GM12878 (cell line): ENCODE data around the gene DNASE1.

Source experiments
- CHD4 ChIP-seq: fragments of 200-600 bp; sonication (generic); IDR thresholded peaks from 2 replicates; pipeline ENCODE4 v1.6.1; 2016; ENCODE audit warnings: mild to moderate bottlenecking
- EED ChIP-seq: sonication (generic); IDR thresholded peaks from 2 replicates; pipeline ENCODE4 v1.6.1; 2016; ENCODE audit warnings: antibody characterized with exemption, low read depth
- EZH2 ChIP-seq: IDR thresholded peaks from 2 replicates; pipeline ENCODE4 v1.6.1; 2012; ENCODE audit warnings: low read depth, mild to moderate bottlenecking, control low read depth, inconsistent platforms, low read length, borderline replicate concordance; ENCODE audit not compliant: control insufficient read depth
- FOS ChIP-seq: IDR thresholded peaks from 3 replicates; pipeline ENCODE4 v1.6.1; 2011; ENCODE audit warnings: borderline replicate concordance; ENCODE audit not compliant: insufficient read length; ENCODE audit errors: extremely low read depth
- JUND ChIP-seq: IDR thresholded peaks from 2 replicates; pipeline ENCODE4 v1.6.1; 2012; ENCODE audit warnings: low read depth, mild to moderate bottlenecking, low read length, improper control_type of control experiment, moderate library complexity
- NFIC ChIP-seq: IDR thresholded peaks from 2 replicates; pipeline ENCODE4 v1.6.1; 2012; ENCODE audit warnings: low read depth, mild to moderate bottlenecking, inconsistent platforms, low read length, moderate library complexity
- RAD21 ChIP-seq: IDR thresholded peaks from 2 replicates; pipeline ENCODE4 v1.6.1; 2011; ENCODE audit warnings: mild to moderate bottlenecking, low read depth, low read length, moderate library complexity; ENCODE audit not compliant: insufficient read depth
- TF ChIP-seq, protein P1 (sequence below), 3 experiments: IDR thresholded peaks in 2 of 3; conservative IDR thresholded peaks in 1 of 3; 2 replicates each; pipeline ENCODE4 v1.5.1; 2011; ENCODE audit warnings: low read depth in 3 of 3, low read length in 3 of 3, mild to moderate bottlenecking in 3 of 3, control low read depth in 2 of 3, moderate library complexity in 2 of 3, inconsistent platforms in 1 of 3, mixed read lengths in 1 of 3; ENCODE audit not compliant: control insufficient read depth in 2 of 3, insufficient read depth in 1 of 3; ENCODE audit errors: extremely low read depth in 1 of 3
- TF ChIP-seq, protein P2 (sequence below): IDR thresholded peaks from 2 replicates; pipeline ENCODE4 v1.6.1; 2011; ENCODE audit warnings: borderline replicate concordance, low read depth, mild to moderate bottlenecking, moderate library complexity, low read length; ENCODE audit not compliant: insufficient read depth, poor library complexity, severe bottlenecking
- TF ChIP-seq, protein P3 (sequence below): IDR thresholded peaks from 2 replicates; pipeline ENCODE4 v1.6.1; 2012; ENCODE audit warnings: low read depth, low read length, improper control_type of control experiment

DNA sequence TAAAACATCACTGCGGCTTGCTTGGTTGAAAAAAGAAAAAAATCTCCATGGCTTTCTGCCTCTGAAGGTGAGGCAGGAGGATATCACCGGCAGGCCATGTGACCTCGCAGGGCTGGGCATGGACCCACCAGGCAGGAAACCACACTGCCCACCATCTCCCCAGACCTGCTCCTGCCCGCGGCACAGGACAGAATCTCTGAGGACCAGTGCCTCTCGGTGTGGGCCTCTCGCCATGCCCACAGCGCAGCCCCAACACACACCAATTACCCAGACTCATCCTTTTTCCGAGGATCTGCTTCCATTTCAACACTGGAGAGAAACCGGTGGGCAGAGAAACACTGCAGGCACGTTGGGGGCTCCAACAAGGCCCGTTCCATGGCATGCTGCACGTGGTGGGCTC, 16.2 kb downstream of the DNASE1 start:
- no peak for TF ChIP-seq FOS
- TF ChIP-seq, protein P1, sequence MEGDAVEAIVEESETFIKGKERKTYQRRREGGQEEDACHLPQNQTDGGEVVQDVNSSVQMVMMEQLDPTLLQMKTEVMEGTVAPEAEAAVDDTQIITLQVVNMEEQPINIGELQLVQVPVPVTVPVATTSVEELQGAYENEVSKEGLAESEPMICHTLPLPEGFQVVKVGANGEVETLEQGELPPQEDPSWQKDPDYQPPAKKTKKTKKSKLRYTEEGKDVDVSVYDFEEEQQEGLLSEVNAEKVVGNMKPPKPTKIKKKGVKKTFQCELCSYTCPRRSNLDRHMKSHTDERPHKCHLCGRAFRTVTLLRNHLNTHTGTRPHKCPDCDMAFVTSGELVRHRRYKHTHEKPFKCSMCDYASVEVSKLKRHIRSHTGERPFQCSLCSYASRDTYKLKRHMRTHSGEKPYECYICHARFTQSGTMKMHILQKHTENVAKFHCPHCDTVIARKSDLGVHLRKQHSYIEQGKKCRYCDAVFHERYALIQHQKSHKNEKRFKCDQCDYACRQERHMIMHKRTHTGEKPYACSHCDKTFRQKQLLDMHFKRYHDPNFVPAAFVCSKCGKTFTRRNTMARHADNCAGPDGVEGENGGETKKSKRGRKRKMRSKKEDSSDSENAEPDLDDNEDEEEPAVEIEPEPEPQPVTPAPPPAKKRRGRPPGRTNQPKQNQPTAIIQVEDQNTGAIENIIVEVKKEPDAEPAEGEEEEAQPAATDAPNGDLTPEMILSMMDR (IDR thresholded peaks at IDR 0.05 in 2 of 3, conservative IDR thresholded peaks at IDR 0.05 in 1 of 3; ENCODE audit: control insufficient read depth in 2 of 3, extremely low read depth in 1 of 3, insufficient read depth in 1 of 3, low read depth in 3 of 3, low read length in 3 of 3), result no peak
- TF ChIP-seq, protein P2, sequence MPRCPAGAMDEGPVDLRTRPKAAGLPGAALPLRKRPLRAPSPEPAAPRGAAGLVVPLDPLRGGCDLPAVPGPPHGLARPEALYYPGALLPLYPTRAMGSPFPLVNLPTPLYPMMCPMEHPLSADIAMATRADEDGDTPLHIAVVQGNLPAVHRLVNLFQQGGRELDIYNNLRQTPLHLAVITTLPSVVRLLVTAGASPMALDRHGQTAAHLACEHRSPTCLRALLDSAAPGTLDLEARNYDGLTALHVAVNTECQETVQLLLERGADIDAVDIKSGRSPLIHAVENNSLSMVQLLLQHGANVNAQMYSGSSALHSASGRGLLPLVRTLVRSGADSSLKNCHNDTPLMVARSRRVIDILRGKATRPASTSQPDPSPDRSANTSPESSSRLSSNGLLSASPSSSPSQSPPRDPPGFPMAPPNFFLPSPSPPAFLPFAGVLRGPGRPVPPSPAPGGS, result no peak
- no peak for TF ChIP-seq RAD21
- TF ChIP-seq JUND, result no peak
- TF ChIP-seq NFIC, result no peak
- TF ChIP-seq EED, result no peak
- no peak for TF ChIP-seq CHD4
- TF ChIP-seq, protein P3, sequence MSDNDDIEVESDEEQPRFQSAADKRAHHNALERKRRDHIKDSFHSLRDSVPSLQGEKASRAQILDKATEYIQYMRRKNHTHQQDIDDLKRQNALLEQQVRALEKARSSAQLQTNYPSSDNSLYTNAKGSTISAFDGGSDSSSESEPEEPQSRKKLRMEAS, result no peak
- TF ChIP-seq EZH2, result no peak
